ENCODE results near the gene MEF2C.
A peak's percentile ranks its signal among the peaks of the same experiment; 100 is the strongest.

MEF2C gene

GRCh38 chr5:88729084-88729828, 153.7 kb downstream of the MEF2C start:
- no peak overlapping the region for H3K4me3 ChIP-seq (ENCODE audit: low read depth, low read length)
- DNase-seq (ENCODE audit: low read depth), result peak; percentile 52
- TF ChIP-seq CTCF (IDR thresholded peaks at IDR 0.05; ENCODE audit: control insufficient read depth, extremely low read depth, insufficient read depth), result peak; percentile 61

- peak; percentile 48 for TF ChIP-seq CTCF (IDR thresholded peaks at IDR 0.05; ENCODE audit: control insufficient read depth, extremely low read depth, insufficient read depth)
Observed at GRCh38 chr5:88727705-88728313, 155.2 kb downstream of the MEF2C start.

DNA sequence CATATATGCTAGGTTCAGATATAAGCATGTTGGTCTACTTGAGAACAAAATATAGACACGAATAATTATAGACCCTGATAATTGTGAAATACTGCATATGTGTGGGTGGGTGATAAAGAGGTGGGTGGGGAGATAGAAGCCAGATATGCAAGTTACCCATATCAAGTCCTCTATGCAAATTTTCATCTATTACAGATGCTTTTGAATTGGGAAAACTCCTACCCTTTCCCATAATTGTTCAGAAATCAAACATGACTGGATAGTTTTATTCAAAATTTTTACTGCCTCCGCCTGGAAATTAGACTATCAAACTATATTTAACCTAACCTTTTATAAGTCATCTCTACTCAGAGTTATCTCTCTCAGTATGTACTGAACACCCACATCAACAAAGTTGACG, 157.5 kb downstream of the MEF2C start:
- H3K4me3 ChIP-seq (ENCODE audit: low read depth, low read length), result no peak overlapping the region
- no peak for DNase-seq (ENCODE audit: low read depth)
- TF ChIP-seq CTCF (IDR thresholded peaks at IDR 0.05; ENCODE audit: control insufficient read depth, extremely low read depth, insufficient read depth), result no peak

More at GRCh38 chr5:88727705-88728313, 155.2 kb downstream of the MEF2C start:
- no peak overlapping the region for H3K4me3 ChIP-seq (ENCODE audit: low read depth, low read length)
- no peak for DNase-seq (ENCODE audit: low read depth)

DNA sequence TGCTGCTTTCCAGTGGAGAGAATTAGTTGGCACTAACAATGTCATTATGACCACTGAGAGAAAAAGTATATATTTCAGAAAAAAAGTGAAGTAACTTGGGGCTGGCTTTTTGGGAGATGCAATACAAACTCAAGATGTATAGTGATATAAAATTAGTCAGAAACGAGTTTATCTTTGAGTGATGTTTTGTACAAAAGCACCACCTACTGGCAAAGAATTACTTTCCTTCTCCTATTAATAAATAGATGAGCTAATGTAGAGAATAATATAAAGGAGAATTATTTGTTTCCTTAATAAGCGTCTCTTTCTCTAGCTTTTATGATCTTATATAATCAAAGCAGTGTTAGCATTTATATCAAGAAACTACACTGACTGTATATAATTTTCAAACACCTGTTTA, 158.8 kb downstream of the MEF2C start:
- DNase-seq (ENCODE audit: low read depth), result peak; percentile 19
- peak; percentile 54 for TF ChIP-seq CTCF (IDR thresholded peaks at IDR 0.05; ENCODE audit: control insufficient read depth, extremely low read depth, insufficient read depth)
- no peak overlapping the region for H3K4me3 ChIP-seq (ENCODE audit: low read depth, low read length)

DNA sequence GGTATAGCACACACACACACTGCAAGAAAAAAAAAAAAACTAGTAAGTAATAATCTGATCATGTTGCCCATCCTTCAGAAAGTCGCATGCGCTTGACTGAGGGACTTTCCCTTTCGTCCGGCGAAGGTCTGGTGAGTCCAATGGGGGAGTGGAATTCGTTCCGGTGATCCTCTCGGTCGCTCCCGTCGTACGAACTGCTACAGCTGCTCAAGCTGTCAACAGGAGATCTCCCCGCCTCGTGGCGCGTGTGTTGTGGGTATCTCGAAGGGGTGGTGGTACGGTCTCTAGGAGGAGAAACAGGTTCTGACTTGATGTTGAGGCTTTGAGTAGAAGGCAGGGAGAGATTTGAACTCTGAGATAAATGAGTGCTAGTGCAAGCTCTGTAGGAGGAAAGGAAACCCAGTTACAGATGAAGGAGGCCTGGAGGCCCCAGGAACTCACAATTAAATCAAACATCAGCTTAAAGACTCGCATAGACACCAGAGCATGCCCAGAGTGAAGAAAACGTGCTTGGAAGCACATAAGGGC, 160.4 kb downstream of the MEF2C start:
- no peak for TF ChIP-seq CTCF (IDR thresholded peaks at IDR 0.05; ENCODE audit: control insufficient read depth, extremely low read depth, insufficient read depth)
- no peak overlapping the region for H3K4me3 ChIP-seq (ENCODE audit: low read depth, low read length)
- DNase-seq (ENCODE audit: low read depth), result no peak

- TF ChIP-seq CTCF (IDR thresholded peaks at IDR 0.05; ENCODE audit: control insufficient read depth, extremely low read depth, insufficient read depth), result no peak
Observed at GRCh38 chr5:88719434-88719833, 163.6 kb downstream of the MEF2C start.

More at GRCh38 chr5:88719434-88719833, 163.6 kb downstream of the MEF2C start:
- no peak overlapping the region for H3K4me3 ChIP-seq (ENCODE audit: low read depth, low read length)
- no peak for DNase-seq (ENCODE audit: low read depth)

Measured in LNCaP clone FGC (cell line).